ENCODE results near the gene YBEY. TPM values are rescaled to one million over a fixed set of nuclear protein-coding genes. Genes with fewer than 3 reads are reported as not detected.

Gene YBEY
- total and polyA plus RNA-seq, 2 of the 13 experiments (the other 11 are each of a cell fraction or from before 2014, with no cell fraction given) = 6.5 to 8.9 TPM

- in situ Hi-C loops (cut with HindIII; ENCODE audit: extremely low pct_ligation_motif_present, low pct_unique_long_range_greater_than_20kb) = no loop called here
- ChIA-PET CTCF (ENCODE audit: low intra/inter-chr PET ratio, low total read pairs) (no interaction called here), POLR2A (interaction anchor here (0.8 to 1.9 kb wide), 2 partner anchors 11 to 31 kb away, joined by 4 to 5 read pairs; a partner anchor contains a TSS)
- H3K27me3 ChIP-seq (ENCODE audit: control insufficient read depth in 1 of 2, insufficient read depth in 2 of 2, low read length in 2 of 2) = no peaks in the 10 kb centered on the region
- FAIRE-seq (no peak), ATAC-seq (peak; percentile 20), DNase-seq (ENCODE audit: low spot score) (no peak)
- peaks cover 34% of the 10 kb centered on the region for H3K4me1 ChIP-seq (ENCODE audit: insufficient read depth, low read length)
- intact Hi-C loops (cut with micrococcal nuclease; ENCODE audit: unreplicated experiment) = no loop called here
- H4K20me1 ChIP-seq (ENCODE audit: insufficient read depth, low read length) = no peaks in the 10 kb centered on the region
- H3K4me2 ChIP-seq (ENCODE audit: low read depth, low read length) = peak overlapping the region; percentile 95
- peak overlapping the region; percentile 60 for H3K27ac ChIP-seq (ENCODE audit: extremely low read length, insufficient read depth, low read length)
- peak overlapping the region; percentile 34; the same call in 1 of the 2 replicates for H3K9ac ChIP-seq (ENCODE audit: insufficient read depth, low read depth, low read length)
- no peaks in the 10 kb centered on the region for H3K9me3 ChIP-seq (ENCODE audit: low read length)
- BruUV-seq (replicated peaks) = no TSS peak
- no peak overlapping the region for H2AFZ ChIP-seq (ENCODE audit: low read length)
- H3K4me3 ChIP-seq (replicated peaks in 1 of 3; ENCODE audit: insufficient read depth in 1 of 3, low read depth in 2 of 3, low read length in 3 of 3) = peak overlapping the region in 2 of 3 experiments; percentile 49 to 69; a peak in 3 of 6 replicates
- peaks cover 1 to 14% of the 10 kb centered on the region in 2 experiments; a peak in 1 of 5 replicates for H3K36me3 ChIP-seq (replicated peaks in 1 of 2; ENCODE audit: control insufficient read depth in 1 of 2, insufficient read depth in 2 of 2, low read length in 2 of 2)
- WGBS (ENCODE audit: low lambda C conversion rate) = 71% methylated on average over 5 of the region's 10 CpGs
- H3K79me2 ChIP-seq (ENCODE audit: insufficient read depth, low read length) = no peaks in the 10 kb centered on the region
- no peak for TF ChIP-seq SETDB1 (CRISPR knock-in tag; IDR thresholded peaks at IDR 0.05; ENCODE audit: borderline replicate concordance)
- no peak for TF ChIP-seq NKX3-1 (CRISPR knock-in tag; IDR thresholded peaks at IDR 0.05)
- TF ChIP-seq CREB1 (IDR thresholded peaks at IDR 0.05) = no peak
- no peak for TF ChIP-seq CREB1 (CRISPR knock-in tag; IDR thresholded peaks at IDR 0.05)
- TF ChIP-seq ZNF687 (CRISPR knock-in tag; IDR thresholded peaks at IDR 0.05) = no peak
- TF ChIP-seq ZMAT3 (CRISPR knock-in tag; conservative IDR thresholded peaks at IDR 0.05) = no peak
- TF ChIP-seq IRF9 (CRISPR knock-in tag; IDR thresholded peaks at IDR 0.05; ENCODE audit: borderline replicate concordance) = no peak
- TF ChIP-seq ZNF629 (CRISPR knock-in tag; conservative IDR thresholded peaks at IDR 0.05) = no peak
- TF ChIP-seq ZNF670 (CRISPR knock-in tag; IDR thresholded peaks at IDR 0.05; ENCODE audit: borderline replicate concordance) = no peak
- peak; percentile 14 for TF ChIP-seq HNRNPLL (IDR thresholded peaks at IDR 0.05; ENCODE audit: low read depth, low read length, poor library complexity, severe bottlenecking)
- 0 out of 2 replicates have a peak, but pooled peaks have one; percentile 35 for TF ChIP-seq ZNF543 (CRISPR knock-in tag; IDR thresholded peaks at IDR 0.05)
- TF ChIP-seq AHR (CRISPR knock-in tag; IDR thresholded peaks at IDR 0.05) = no peak
- no peak for TF ChIP-seq ZNF768 (CRISPR knock-in tag; IDR thresholded peaks at IDR 0.05)
- TF ChIP-seq ZNF546 (CRISPR knock-in tag; conservative IDR thresholded peaks at IDR 0.05) = no peak
- TF ChIP-seq NFAT5 (CRISPR knock-in tag; IDR thresholded peaks at IDR 0.05) = no peak
Measured at GRCh38 chr21:46294647-46295176, 8.6 kb downstream of the YBEY start.
